Cardiac muscle cell (in vitro differentiated cells and primary cell): ENCODE measurements around the gene FAM98C. TPM values are rescaled to one million over a fixed set of nuclear protein-coding genes. Genes with fewer than 3 reads are reported as not detected.

Experiments used
- DNase-seq, 2 donors: peaks; one replicate each; pipeline versions ENCODE4 v3.0.0 to v3.0.0-alpha.2; 2010 to 2017; ENCODE audit warnings: low read depth in 1 of 2, low spot score in 1 of 2
- H3K27ac ChIP-seq: fragments of 200-600 bp; sonication (generic); 2 replicates; pipeline ENCODE4 v1.5.1; 2016
- H3K27me3 ChIP-seq: fragments of 200-600 bp; sonication (generic); 2 replicates; pipeline ENCODE4 v1.6.0; 2016; ENCODE audit warnings: control low read depth
- H3K36me3 ChIP-seq: fragments of 200-600 bp; sonication (generic); 2 replicates; pipeline ENCODE4 v1.5.1; 2016; ENCODE audit warnings: control low read depth
- H3K4me1 ChIP-seq: fragments of 200-600 bp; sonication (generic); 2 replicates; pipeline ENCODE4 v1.8.1; 2017; ENCODE audit warnings: low read depth, mild to moderate bottlenecking, mixed run types
- H3K4me3 ChIP-seq: fragments of 200-600 bp; sonication (generic); 2 replicates; pipeline ENCODE4 v1.5.1; 2016; ENCODE audit warnings: mild to moderate bottlenecking
- H3K9me3 ChIP-seq: fragments of 200-600 bp; sonication (generic); 2 replicates; pipeline ENCODE4 v1.5.1; 2017; ENCODE audit warnings: low read depth, mild to moderate bottlenecking, control low read depth
- polyA plus RNA-seq: library from polyadenylated mRNA; unstranded; fragments of >200 nt; fragmentation: Nextera tagmentation; extraction: Ambion mirVana; gene quantifications from 2 replicates; pipeline ENCODE4 v1.2.1, GENCODE V29; 2016
- total RNA-seq: library from RNA; depleted of rRNA; stranded (reverse); fragments of >200 nt; gene quantifications from 2 replicates; pipeline ENCODE4 v1.2.3, GENCODE V29; 2016
- TF ChIP-seq, protein P1 (sequence below): IDR thresholded peaks from 2 replicates; pipeline ENCODE4 v1.5.1; 2012; ENCODE audit warnings: low read depth, mild to moderate bottlenecking, low read length

Gene FAM98C
- total and polyA plus RNA-seq, 2 experiments from 2014 or later: 20.0 to 35.3 TPM

DNA sequence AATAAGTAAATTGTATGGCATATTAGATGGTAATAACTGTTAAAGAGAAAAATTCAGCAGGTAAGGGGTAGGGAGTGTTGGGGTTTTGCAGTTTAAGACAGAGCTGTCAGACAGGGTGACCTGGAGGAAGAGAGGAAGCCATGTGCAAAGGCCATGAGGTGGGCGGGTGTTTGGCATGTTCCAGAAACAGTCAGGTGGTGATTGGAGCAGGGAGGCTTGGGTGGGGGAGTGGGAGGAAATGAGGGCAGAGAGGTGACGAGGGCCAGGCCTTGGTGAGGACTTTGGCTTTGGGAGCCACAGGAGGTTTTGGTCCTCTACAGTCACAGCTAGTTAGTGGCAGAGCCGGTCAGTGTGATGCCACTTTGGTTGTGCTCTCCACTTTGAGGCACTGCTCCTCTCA is 50.7 kb downstream of the FAM98C start:
- H3K4me1 ChIP-seq: no peaks in the 10 kb centered on the region
- H3K27ac ChIP-seq: no peak overlapping the region
- H3K36me3 ChIP-seq: no peaks in the 10 kb centered on the region
- no peak for DNase-seq
- TF ChIP-seq, protein P1, sequence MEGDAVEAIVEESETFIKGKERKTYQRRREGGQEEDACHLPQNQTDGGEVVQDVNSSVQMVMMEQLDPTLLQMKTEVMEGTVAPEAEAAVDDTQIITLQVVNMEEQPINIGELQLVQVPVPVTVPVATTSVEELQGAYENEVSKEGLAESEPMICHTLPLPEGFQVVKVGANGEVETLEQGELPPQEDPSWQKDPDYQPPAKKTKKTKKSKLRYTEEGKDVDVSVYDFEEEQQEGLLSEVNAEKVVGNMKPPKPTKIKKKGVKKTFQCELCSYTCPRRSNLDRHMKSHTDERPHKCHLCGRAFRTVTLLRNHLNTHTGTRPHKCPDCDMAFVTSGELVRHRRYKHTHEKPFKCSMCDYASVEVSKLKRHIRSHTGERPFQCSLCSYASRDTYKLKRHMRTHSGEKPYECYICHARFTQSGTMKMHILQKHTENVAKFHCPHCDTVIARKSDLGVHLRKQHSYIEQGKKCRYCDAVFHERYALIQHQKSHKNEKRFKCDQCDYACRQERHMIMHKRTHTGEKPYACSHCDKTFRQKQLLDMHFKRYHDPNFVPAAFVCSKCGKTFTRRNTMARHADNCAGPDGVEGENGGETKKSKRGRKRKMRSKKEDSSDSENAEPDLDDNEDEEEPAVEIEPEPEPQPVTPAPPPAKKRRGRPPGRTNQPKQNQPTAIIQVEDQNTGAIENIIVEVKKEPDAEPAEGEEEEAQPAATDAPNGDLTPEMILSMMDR: no peak
- no peaks in the 10 kb centered on the region for H3K27me3 ChIP-seq
- H3K4me3 ChIP-seq: no peak overlapping the region
- no peaks in the 10 kb centered on the region for H3K9me3 ChIP-seq

DNA sequence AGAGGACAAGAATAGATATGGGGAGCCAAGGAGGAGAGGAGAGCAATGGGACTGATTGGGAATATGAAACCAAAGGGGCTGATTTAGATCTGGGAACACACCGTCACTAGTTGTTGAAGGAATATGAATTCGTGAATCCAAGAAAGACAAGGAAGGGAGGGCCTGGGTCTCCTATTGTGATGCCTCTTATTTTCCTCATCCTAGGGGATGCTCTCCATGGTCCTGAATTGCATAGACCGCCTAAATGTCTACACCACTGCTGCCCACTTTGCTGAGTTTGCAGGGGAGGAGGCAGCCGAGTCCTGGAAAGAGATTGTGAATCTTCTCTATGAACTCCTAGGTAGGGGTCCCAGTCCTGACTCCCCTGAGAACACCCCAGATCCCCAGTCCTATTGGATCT is 52.1 kb downstream of the FAM98C start:
- Histone ChIP-seq H3K9me3 (no peaks in the 10 kb centered on the region), H3K4me3 (no peak overlapping the region), H3K27ac (no peak overlapping the region), H3K4me1 (no peaks in the 10 kb centered on the region), H3K36me3 (peaks cover 3% of the 10 kb centered on the region), H3K27me3 (no peaks in the 10 kb centered on the region)
- peak; percentile 27 to 79 for DNase-seq
- TF ChIP-seq, protein P1: no peak

DNA sequence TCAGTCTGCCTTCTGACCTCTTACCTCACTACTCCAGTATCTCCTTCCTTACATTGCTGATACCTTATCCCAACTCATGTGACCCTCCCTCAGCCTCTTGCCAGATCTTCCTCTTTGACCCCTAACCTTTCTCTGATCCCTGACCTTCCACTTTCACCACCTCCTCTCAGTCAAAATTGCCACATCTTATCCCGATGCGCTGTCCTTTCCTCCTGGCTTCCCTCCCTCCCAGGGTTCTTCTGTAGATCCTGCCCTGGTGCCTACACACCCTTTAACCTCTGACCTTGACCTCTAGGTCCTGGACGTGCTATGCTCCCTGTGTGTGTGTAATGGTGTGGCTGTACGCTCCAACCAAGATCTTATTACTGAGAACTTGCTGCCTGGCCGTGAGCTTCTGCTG is 54.3 kb downstream of the FAM98C start:
- Histone ChIP-seq H3K27ac (no peak overlapping the region), H3K36me3 (peaks cover 3% of the 10 kb centered on the region), H3K9me3 (no peaks in the 10 kb centered on the region), H3K4me3 (no peak overlapping the region), H3K27me3 (no peaks in the 10 kb centered on the region), H3K4me1 (no peaks in the 10 kb centered on the region)
- no peak for DNase-seq
- TF ChIP-seq, protein P1: no peak

DNA sequence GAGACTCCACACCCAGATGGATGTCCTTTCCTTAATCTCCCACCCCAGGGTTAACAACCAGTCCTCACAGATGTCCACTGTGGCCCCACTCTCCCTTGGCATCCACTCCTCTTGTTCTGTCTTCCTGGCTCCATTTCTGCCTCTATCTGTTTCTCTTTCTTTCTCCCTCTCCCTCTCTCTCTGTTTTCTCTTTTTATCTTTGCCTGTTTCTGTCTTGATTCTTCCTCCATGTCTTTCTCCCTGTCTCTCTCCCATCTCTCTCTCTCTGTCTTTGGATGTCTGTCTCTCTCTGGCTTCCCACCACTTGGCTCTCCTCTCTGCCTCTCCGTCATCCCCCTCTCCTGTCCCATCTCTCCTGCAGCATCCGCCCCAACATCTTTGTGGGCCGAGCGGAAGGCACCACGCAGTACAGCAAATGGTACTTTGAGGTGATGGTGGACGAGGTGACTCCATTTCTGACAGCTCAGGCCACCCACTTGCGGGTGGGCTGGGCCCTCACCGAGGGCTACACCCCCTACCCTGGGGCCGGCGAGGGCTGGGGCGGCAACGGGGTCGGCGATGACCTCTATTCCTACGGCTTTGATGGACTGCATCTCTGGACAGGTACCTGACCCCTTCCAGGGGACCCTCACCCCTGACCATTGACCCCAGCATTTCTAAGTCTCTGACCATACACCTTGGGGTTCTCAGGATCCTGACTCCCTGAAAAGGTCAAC is 55.0 kb downstream of the FAM98C start:
- no peak overlapping the region for H3K27ac ChIP-seq
- TF ChIP-seq, protein P1: no peak

More for the DNA sequence above, 55.0 kb downstream of the FAM98C start:
- no peak for DNase-seq
- no peaks in the 10 kb centered on the region for H3K27me3 ChIP-seq
- H3K36me3 ChIP-seq: peaks cover 3% of the 10 kb centered on the region
- H3K9me3 ChIP-seq: no peaks in the 10 kb centered on the region
- no peak overlapping the region for H3K4me3 ChIP-seq
- H3K4me1 ChIP-seq: no peaks in the 10 kb centered on the region

Other genes starting within 250 kb of the FAM98C start
- gene DPF1, start 178.9 kb upstream of the FAM98C start, total RNA-seq: 7.8 and 9.6 TPM in 2 replicates
- 4.9 and 6.5 TPM in 2 replicates for gene DPF1, start 178.9 kb upstream of the FAM98C start, polyA plus RNA-seq
- gene PPP1R14A, start 146.7 kb upstream of the FAM98C start, total RNA-seq: 6.7 and 12.8 TPM in 2 replicates
- gene PPP1R14A, start 146.7 kb upstream of the FAM98C start, polyA plus RNA-seq: 23.6 and 56.4 TPM in 2 replicates
- gene SPINT2, start 138.5 kb upstream of the FAM98C start, total RNA-seq: 420 and 443 TPM in 2 replicates
- 455 and 606 TPM in 2 replicates for gene SPINT2, start 138.5 kb upstream of the FAM98C start, polyA plus RNA-seq
- gene C19orf33, start 98.8 kb upstream of the FAM98C start, total RNA-seq: 0.49 and 0.77 TPM in 2 replicates
- 0.87 and 2.7 TPM in 2 replicates for gene C19orf33, start 98.8 kb upstream of the FAM98C start, polyA plus RNA-seq
- gene YIF1B, start 87.1 kb upstream of the FAM98C start, total RNA-seq: 61.5 and 90.2 TPM in 2 replicates
- gene YIF1B, start 87.1 kb upstream of the FAM98C start, polyA plus RNA-seq: 129 and 140 TPM in 2 replicates
- gene KCNK6, start 83.2 kb upstream of the FAM98C start, total RNA-seq: 1.5 and 1.8 TPM in 2 replicates
- gene KCNK6, start 83.2 kb upstream of the FAM98C start, polyA plus RNA-seq: 1.5 and 2.4 TPM in 2 replicates
- gene CATSPERG, start 67.3 kb upstream of the FAM98C start, total RNA-seq: 2.7 and 11.6 TPM in 2 replicates
- 4.2 and 4.6 TPM in 2 replicates for gene CATSPERG, start 67.3 kb upstream of the FAM98C start, polyA plus RNA-seq
- gene PSMD8, start 28.5 kb upstream of the FAM98C start, total RNA-seq: 233 and 312 TPM in 2 replicates
- 303 and 306 TPM in 2 replicates for gene PSMD8, start 28.5 kb upstream of the FAM98C start, polyA plus RNA-seq
- gene GGN, start 15.1 kb upstream of the FAM98C start, total RNA-seq: 0.98 and 5.8 TPM in 2 replicates
- gene GGN, start 15.1 kb upstream of the FAM98C start, polyA plus RNA-seq: 1.2 and 3.4 TPM in 2 replicates
- gene SPRED3, start 14.4 kb upstream of the FAM98C start, total RNA-seq: 1.8 and 2.6 TPM in 2 replicates
- 1.2 and 1.3 TPM in 2 replicates for gene SPRED3, start 14.4 kb upstream of the FAM98C start, polyA plus RNA-seq
- 0.80 TPM in 1 of 2 replicates, not detected in the other for gene RASGRP4, start 23.1 kb downstream of the FAM98C start, total RNA-seq
- 0.35 TPM in 1 of 2 replicates, not detected in the other for gene RASGRP4, start 23.1 kb downstream of the FAM98C start, polyA plus RNA-seq
- gene RYR1, start 30.6 kb downstream of the FAM98C start, total RNA-seq: 4.9 and 12.8 TPM in 2 replicates
- 0.71 and 3.5 TPM in 2 replicates for gene RYR1, start 30.6 kb downstream of the FAM98C start, polyA plus RNA-seq
- 2.4 and 3.9 TPM in 2 replicates for gene MAP4K1, start 214.9 kb downstream of the FAM98C start, total RNA-seq
- gene MAP4K1, start 214.9 kb downstream of the FAM98C start, polyA plus RNA-seq: 4.6 and 7.7 TPM in 2 replicates
- 504 and 711 TPM in 2 replicates for gene EIF3K, start 216.1 kb downstream of the FAM98C start, total RNA-seq
- 258 and 455 TPM in 2 replicates for gene EIF3K, start 216.1 kb downstream of the FAM98C start, polyA plus RNA-seq
- 391 and 465 TPM in 2 replicates for gene ACTN4, start 244.6 kb downstream of the FAM98C start, total RNA-seq
- gene ACTN4, start 244.6 kb downstream of the FAM98C start, polyA plus RNA-seq: 70.2 and 77.4 TPM in 2 replicates